ENCODE data around the gene USE1.

USE1 gene

GRCh38 chr19:17236811-17237543, 21.8 kb downstream of the USE1 start:
- Histone ChIP-seq H3K36me3 (peaks cover 19 to 63% (median 52%) of the 10 kb centered on the region in 11 experiments), H3K4me2 (peak overlapping the region; percentile 41 to 86 (median 54); a peak in 19 of 22 replicates), H3K27me3 (no peaks in the 10 kb centered on the region), H4K20me1 (peaks cover 19 to 60% (median 39%) of the 10 kb centered on the region in 11 experiments; a peak in 20 of 22 replicates), H3K9ac (0 out of 22 replicates have a peak overlapping the region, but pooled peaks of 1 of the 11 experiments have one; percentile 4), H3K27ac (no peak overlapping the region), H3K4me1 (peaks cover 26 to 53% (median 34%) of the 10 kb centered on the region in 10 experiments), H3K4me3 (peak overlapping the region in 2 of 10 experiments; percentile 48 to 52; a peak in 2 of 20 replicates), H3K9me3 (replicated peaks in 1 of 11) (no peaks in the 10 kb centered on the region)
- TF ChIP-seq Cebpa-rat (IDR thresholded peaks at IDR 0.05) = no peak

DNA sequence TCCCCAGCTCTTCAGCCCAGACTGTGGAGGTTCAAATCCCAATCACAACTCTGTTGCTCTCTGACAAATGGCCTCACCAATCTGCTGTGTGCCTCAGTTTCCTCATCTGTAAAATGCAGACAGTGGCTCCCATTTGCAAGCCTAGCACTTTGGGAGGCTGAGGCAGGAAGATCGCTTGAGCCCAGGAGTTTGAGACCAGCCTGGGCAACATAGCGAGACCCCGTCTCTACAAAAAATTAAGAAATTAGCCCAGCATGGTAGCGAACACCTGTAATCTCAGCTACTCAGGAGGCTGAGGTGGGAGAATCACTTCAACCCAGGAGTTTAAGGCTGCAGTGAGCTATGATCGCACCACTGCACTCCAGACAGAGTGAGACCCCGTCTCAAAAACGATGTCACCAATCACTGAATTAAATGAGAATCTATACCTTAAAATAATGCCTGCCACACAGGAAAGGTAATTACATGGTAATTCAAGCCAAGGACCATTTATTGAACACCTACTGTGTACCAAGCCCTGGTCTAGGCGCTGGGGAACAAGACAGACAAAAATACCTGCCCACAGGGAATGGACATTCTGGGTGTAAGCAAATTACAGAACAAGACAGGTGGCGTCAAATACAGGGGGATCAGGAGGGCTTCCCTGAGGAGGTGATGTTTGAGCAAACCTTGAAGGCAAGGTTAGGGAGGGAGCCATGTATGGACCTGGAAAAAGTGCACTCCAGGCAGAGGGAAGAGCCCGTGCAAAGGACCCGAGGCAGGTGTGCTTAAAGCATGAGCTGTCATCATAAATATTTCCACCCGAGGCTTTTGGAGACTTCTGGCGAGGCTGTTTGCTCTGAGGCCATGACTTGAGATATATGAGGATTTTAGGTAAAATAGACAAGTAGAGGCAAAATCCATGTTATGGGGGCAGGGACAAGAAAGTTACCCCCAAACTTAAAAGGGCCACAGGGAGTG, 22.9 kb downstream of the USE1 start:
- Histone ChIP-seq H3K4me1 (peaks cover 37 to 64% (median 44%) of the 10 kb centered on the region in 10 experiments), H3K9me3 (replicated peaks in 1 of 11) (no peaks in the 10 kb centered on the region), H3K4me3 (no peak overlapping the region), H3K27ac (no peak overlapping the region), H3K36me3 (peaks cover 10 to 52% (median 42%) of the 10 kb centered on the region in 11 experiments), H3K27me3 (no peaks in the 10 kb centered on the region), H3K4me2 (peak overlapping the region in 1 of 11 experiments; percentile 24; a peak in 2 of 22 replicates), H3K9ac (no peak overlapping the region), H4K20me1 (peaks cover 29 to 60% (median 42%) of the 10 kb centered on the region in 11 experiments; a peak in 21 of 22 replicates)
- no peak for TF ChIP-seq Cebpa-rat (IDR thresholded peaks at IDR 0.05)

DNA sequence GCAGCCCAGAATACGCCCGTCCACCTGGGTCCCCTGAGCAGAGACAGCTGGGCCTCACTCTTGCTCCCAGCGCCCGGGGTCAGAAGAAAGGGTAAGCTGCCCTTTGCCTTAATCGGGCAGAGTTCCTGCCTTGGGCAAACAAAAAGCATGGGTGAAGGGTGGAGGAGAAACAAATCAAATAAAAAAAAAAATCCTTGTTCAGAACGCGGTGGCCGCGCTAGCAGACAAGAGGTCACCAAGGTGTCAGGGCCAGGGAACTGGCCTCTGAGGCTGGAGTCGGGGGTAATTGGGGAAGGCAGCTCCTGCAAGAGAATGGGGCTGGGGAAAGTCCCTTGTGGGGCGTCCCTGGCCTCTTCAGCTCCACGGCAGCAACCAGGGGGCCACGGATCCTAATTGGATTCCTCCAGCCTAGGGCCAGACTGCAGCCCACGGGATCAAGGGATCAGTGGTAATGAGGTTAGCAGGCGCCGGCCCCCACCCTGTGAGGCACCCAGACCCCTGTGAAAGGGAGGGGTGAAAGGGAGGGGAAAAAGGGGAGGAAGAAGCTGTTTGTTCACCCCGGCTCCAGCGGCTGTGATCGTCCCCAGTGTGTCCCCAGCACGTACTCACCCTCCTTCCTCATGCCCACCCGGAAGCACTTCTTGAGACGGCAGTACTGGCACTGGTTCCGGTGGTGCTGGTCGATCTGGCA, 25.1 kb downstream of the USE1 start:
- H3K9me3 ChIP-seq (replicated peaks in 1 of 11) = no peaks in the 10 kb centered on the region
- H3K4me2 ChIP-seq = 0 out of 22 replicates have a peak overlapping the region, but pooled peaks of 1 of the 11 experiments have one; percentile 6
- no peaks in the 10 kb centered on the region for H3K27me3 ChIP-seq
- H3K4me1 ChIP-seq = peaks cover 31 to 54% (median 48%) of the 10 kb centered on the region in 10 experiments
- H3K36me3 ChIP-seq = peaks cover 10 to 39% (median 29%) of the 10 kb centered on the region in 11 experiments; a peak in 21 of 22 replicates
- no peak for TF ChIP-seq Cebpa-rat (IDR thresholded peaks at IDR 0.05)
- no peak overlapping the region for H3K9ac ChIP-seq
- peaks cover 23 to 63% (median 41%) of the 10 kb centered on the region in 11 experiments; a peak in 21 of 22 replicates for H4K20me1 ChIP-seq
- H3K27ac ChIP-seq = 0 out of 22 replicates have a peak overlapping the region, but pooled peaks of 1 of the 11 experiments have one; percentile 18
- no peak overlapping the region for H3K4me3 ChIP-seq

DNA sequence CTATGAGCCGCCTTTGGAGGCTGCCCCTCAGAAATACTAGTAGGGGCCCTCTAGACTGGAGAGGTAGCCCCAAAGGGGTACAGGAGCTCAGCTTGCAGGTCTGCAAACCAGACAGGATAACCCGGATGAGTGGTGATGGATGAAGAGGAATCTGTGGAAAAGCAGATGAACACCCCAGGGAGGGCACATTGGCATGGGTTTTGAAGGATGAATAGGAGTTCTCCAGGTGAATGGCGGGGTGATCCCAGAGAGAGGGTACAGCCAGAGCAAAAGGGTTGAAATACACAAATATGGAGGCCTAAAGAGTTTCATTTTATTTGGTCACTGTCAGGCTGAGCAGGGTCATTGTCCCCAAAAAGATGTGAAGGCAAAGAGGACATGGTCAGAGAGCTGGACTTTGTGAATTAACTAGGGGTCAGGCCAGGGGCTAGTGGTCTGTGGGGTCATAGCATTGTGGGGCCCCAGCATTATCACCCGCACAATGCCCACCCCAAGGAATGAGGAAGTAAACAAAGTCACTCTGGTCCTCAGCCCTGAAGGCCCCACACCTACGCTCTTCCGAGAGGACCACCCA, 25.8 kb downstream of the USE1 start:
- Histone ChIP-seq H4K20me1 (peaks cover 22 to 63% (median 41%) of the 10 kb centered on the region in 11 experiments; a peak in 21 of 22 replicates), H3K4me3 (no peak overlapping the region), H3K9ac (no peak overlapping the region), H3K36me3 (peaks cover 10 to 39% (median 29%) of the 10 kb centered on the region in 11 experiments; a peak in 21 of 22 replicates), H3K9me3 (replicated peaks in 1 of 11) (no peaks in the 10 kb centered on the region), H3K27ac (0 out of 22 replicates have a peak overlapping the region, but pooled peaks of 1 of the 11 experiments have one; percentile 11), H3K27me3 (no peaks in the 10 kb centered on the region), H3K4me1 (peaks cover 29 to 51% (median 45%) of the 10 kb centered on the region in 10 experiments), H3K4me2 (peak overlapping the region in 7 of 11 experiments; percentile 15 to 100 (median 96); a peak in 7 of 22 replicates)
- TF ChIP-seq Cebpa-rat (IDR thresholded peaks at IDR 0.05) = no peak

DNA sequence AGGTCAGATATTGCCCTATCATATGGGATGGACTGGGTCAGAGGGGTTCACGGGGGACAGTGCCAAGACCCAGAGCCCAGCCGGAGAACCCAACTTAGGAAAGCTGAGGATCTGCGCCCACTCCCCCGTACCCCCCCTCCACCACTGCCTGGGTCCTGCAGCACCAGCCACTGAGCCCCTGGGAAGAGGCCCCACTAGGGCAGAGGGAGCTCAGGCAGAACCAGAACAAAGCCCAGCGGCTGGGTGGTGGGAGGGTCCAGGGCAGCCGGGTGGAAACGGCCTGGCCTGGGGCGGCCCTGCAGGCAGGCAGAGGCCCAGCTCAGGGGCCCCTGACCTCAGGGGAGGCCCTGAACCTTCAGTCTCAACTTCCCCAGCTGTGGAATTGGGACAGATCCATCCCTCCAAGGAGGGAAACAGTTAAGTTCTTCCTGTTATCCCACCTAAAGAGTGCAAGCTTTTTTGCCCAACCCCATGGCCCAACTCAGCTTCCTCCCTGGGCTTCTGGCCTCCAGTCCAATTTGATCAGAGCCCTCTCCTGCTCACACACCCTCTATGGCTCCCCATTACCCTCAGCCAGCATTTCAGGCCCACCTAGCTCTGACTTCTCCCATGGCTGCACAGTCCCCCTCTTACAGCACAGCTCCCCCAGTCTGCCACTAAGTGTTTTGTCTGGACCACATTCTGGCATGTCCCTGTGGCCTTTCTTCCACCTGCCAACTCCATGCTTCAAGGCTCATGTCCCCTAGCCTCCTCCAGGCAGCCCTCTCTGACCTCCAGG, 27.5 kb downstream of the USE1 start:
- Histone ChIP-seq H3K4me1 (peaks cover 35 to 54% (median 49%) of the 10 kb centered on the region in 10 experiments), H3K4me3 (peak overlapping the region in 8 of 10 experiments; percentile 3 to 98 (median 82); a peak in 11 of 20 replicates), H4K20me1 (peaks cover 22 to 63% (median 41%) of the 10 kb centered on the region in 11 experiments; a peak in 21 of 22 replicates), H3K27ac (peak overlapping the region in 9 of 11 experiments; percentile 24 to 57 (median 42); a peak in 15 of 22 replicates), H3K4me2 (peak overlapping the region; percentile 93 to 100 (median 99)), H3K27me3 (no peaks in the 10 kb centered on the region), H3K9me3 (replicated peaks in 1 of 11) (no peaks in the 10 kb centered on the region), H3K36me3 (peaks cover 8 to 37% (median 29%) of the 10 kb centered on the region in 11 experiments; a peak in 21 of 22 replicates), H3K9ac (peak overlapping the region; percentile 11 to 91 (median 87); a peak in 19 of 22 replicates)
- no peak for TF ChIP-seq Cebpa-rat (IDR thresholded peaks at IDR 0.05)

GRCh38 chr19:17243211-17243829, 28.2 kb downstream of the USE1 start:
- Histone ChIP-seq H3K9ac (peak overlapping the region; percentile 83 to 91 (median 87); a peak in 21 of 22 replicates), H3K4me1 (peaks cover 37 to 61% (median 52%) of the 10 kb centered on the region in 10 experiments), H3K27me3 (no peaks in the 10 kb centered on the region), H3K36me3 (peaks cover 1 to 30% (median 22%) of the 10 kb centered on the region in 11 experiments; a peak in 20 of 22 replicates), H3K9me3 (replicated peaks in 1 of 11) (no peaks in the 10 kb centered on the region), H3K4me3 (peak overlapping the region; percentile 79 to 98 (median 90)), H3K27ac (peak overlapping the region in 7 of 11 experiments; percentile 75 to 92 (median 84); a peak in 11 of 22 replicates), H4K20me1 (peaks cover 22 to 58% (median 41%) of the 10 kb centered on the region in 11 experiments; a peak in 21 of 22 replicates), H3K4me2 (peak overlapping the region; percentile 93 to 100 (median 99))
- no peak for TF ChIP-seq Cebpa-rat (IDR thresholded peaks at IDR 0.05)
